Neural cell (in vitro differentiated cells): Measurements from ENCODE around the gene DOK7. TPM values are rescaled to one million over a fixed set of nuclear protein-coding genes. Genes with fewer than 3 reads are reported as not detected.

Experiments used
- H2AFZ ChIP-seq: fragments of 200-600, 300-800 bp; sonication (generic), shearing (Covaris generic); 2 replicates; pipeline ENCODE4 v1.6.0; 2014; ENCODE audit warnings: low read depth, mild to moderate bottlenecking, antibody characterized with exemption, low read length, moderate library complexity
- H3F3A ChIP-seq: fragments of 200-600 bp; shearing (Covaris generic); 2 replicates; pipeline ENCODE4 v1.6.1; 2016; ENCODE audit warnings: mild to moderate bottlenecking, moderate library complexity, mixed read lengths, antibody characterized with exemption, low read length; ENCODE audit not compliant: insufficient read depth, poor library complexity, severe bottlenecking
- H3K27ac ChIP-seq: fragments of 200-600, 300-800 bp; sonication (generic), shearing (Covaris generic); 2 replicates; pipeline ENCODE4 v1.5.1; 2014; ENCODE audit warnings: mild to moderate bottlenecking, low read length, moderate library complexity
- H3K27me3 ChIP-seq: fragments of 300-800, 200-600 bp; sonication (generic), shearing (Covaris generic); 2 replicates; pipeline ENCODE4 v1.6.0; 2014; ENCODE audit warnings: mild to moderate bottlenecking, low read depth, low read length, moderate library complexity; ENCODE audit not compliant: insufficient read depth
- H3K36me3 ChIP-seq: fragments of 300-800, 200-600 bp; sonication (generic), shearing (Covaris generic); 2 replicates; pipeline ENCODE4 v1.5.1; 2014; ENCODE audit warnings: mild to moderate bottlenecking, antibody characterized with exemption, low read length, moderate library complexity; ENCODE audit not compliant: insufficient read depth
- H3K4me2 ChIP-seq: fragments of 300-800, 200-600 bp; sonication (generic), shearing (Covaris generic); 2 replicates; pipeline ENCODE4 v1.6.0; 2014; ENCODE audit warnings: mild to moderate bottlenecking, low read length
- H3K4me3 ChIP-seq: fragments of 300-800, 200-600 bp; sonication (generic), shearing (Covaris generic); 2 replicates; pipeline ENCODE4 v1.5.1; 2014; ENCODE audit warnings: mild to moderate bottlenecking, low read length, moderate library complexity
- H3K79me2 ChIP-seq: fragments of 200-600 bp; shearing (Covaris generic); replicated peaks from 2 replicates; pipeline ENCODE4 v1.6.0; 2014; ENCODE audit warnings: mild to moderate bottlenecking, low read length, moderate library complexity; ENCODE audit not compliant: insufficient read depth
- H3K9ac ChIP-seq: fragments of 300-800, 200-600 bp; sonication (generic), shearing (Covaris generic); 2 replicates; pipeline ENCODE4 v1.6.1; 2016; ENCODE audit warnings: mild to moderate bottlenecking, low read length, mixed read lengths
- H3K9me2 ChIP-seq: fragments of 200-600 bp; shearing (Covaris generic); 2 replicates; pipeline ENCODE4 v1.6.1; 2016; ENCODE audit warnings: mild to moderate bottlenecking, low read length, mixed read lengths; ENCODE audit not compliant: insufficient read depth
- H3K9me3 ChIP-seq: fragments of 200-600, 300-800 bp; sonication (generic), shearing (Covaris generic); 2 replicates; pipeline ENCODE4 v1.6.1; 2016; ENCODE audit warnings: mild to moderate bottlenecking, mixed run types, low read length, moderate library complexity, mixed read lengths
- H4K20me1 ChIP-seq: fragments of 200-600 bp; shearing (Covaris generic); 2 replicates; pipeline ENCODE4 v1.6.1; 2016; ENCODE audit warnings: mild to moderate bottlenecking, mixed run types; ENCODE audit not compliant: insufficient read depth
- EP300 ChIP-seq: fragments of 450-650 bp; conservative IDR thresholded peaks from 2 replicates; pipeline ENCODE4 v1.6.1; 2014; ENCODE audit warnings: antibody characterized with exemption, mild to moderate bottlenecking, moderate library complexity; ENCODE audit not compliant: poor library complexity, severe bottlenecking
- EZH2 ChIP-seq: fragments of 200-600, 300-800 bp; shearing (Covaris generic), sonication (generic); IDR thresholded peaks from 2 replicates; pipeline ENCODE4 v1.6.1; 2014; ENCODE audit warnings: antibody characterized with exemption, low read length, borderline replicate concordance, mild to moderate bottlenecking; ENCODE audit not compliant: insufficient read depth, poor library complexity, severe bottlenecking
- MXI1 ChIP-seq: fragments of 450-650 bp; conservative IDR thresholded peaks from 2 replicates; pipeline ENCODE4 v1.6.1; 2014; ENCODE audit warnings: antibody characterized with exemption, mild to moderate bottlenecking; ENCODE audit not compliant: poor library complexity, severe bottlenecking
- POLR2AphosphoS5 ChIP-seq: IDR thresholded peaks from 2 replicates; pipeline ENCODE4 v1.6.1; 2012
- RAD21 ChIP-seq: fragments of 450-650 bp; conservative IDR thresholded peaks from 2 replicates; pipeline ENCODE4 v1.6.1; 2014; ENCODE audit warnings: antibody characterized with exemption, mild to moderate bottlenecking, moderate library complexity
- SMC3 ChIP-seq: fragments of 450-650 bp; conservative IDR thresholded peaks from 2 replicates; pipeline ENCODE4 v1.6.1; 2014; ENCODE audit warnings: antibody characterized with exemption, mild to moderate bottlenecking, moderate library complexity; ENCODE audit not compliant: poor library complexity
- TAF1 ChIP-seq: IDR thresholded peaks from 2 replicates; pipeline ENCODE4 v1.6.1; 2012; ENCODE audit warnings: low read depth
- polyA plus RNA-seq: library from polyadenylated mRNA; depleted of rRNA; stranded (reverse); fragments of >200 nt; gene quantifications from 2 replicates; pipeline ENCODE4 v1.2.3, GENCODE V29; 2014
- TF ChIP-seq, protein P1 (sequence below): IDR thresholded peaks from 2 replicates; pipeline ENCODE4 v1.6.1; 2012; ENCODE audit warnings: borderline replicate concordance
- TF ChIP-seq, protein P2 (sequence below): fragments of 450-650 bp; IDR thresholded peaks from 2 replicates; pipeline ENCODE4 v1.5.1; 2014; ENCODE audit warnings: antibody characterized with exemption, mild to moderate bottlenecking, moderate library complexity; ENCODE audit not compliant: poor library complexity, severe bottlenecking

Gene DOK7
- polyA plus RNA-seq, 1 donor from 2014 or later, result 0.66 TPM

DNA sequence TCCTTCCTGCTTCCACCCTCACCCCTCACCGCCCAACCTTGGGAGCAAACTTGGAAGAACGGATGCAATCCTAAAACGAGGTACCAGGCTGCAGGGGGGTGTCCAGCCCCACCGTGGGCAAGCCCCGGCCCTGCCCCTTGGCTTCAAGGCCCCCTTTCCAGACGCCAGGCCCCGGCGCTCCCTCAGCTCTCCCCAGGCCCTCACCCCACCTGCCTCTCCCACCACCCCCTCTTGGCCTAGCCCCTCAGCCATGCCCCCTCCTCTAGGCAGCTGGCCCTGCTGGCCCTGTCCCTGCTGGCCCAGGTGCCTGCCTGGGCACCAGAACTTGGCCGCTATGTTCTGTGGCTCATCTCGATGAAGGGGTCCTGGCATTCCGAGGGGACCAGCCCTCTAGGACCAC is 35.3 kb downstream of the DOK7 start:
- no peak overlapping the region for H3K27ac ChIP-seq
- TF ChIP-seq EP300 (no peak), TAF1 (no peak), EZH2 (no peak)
- TF ChIP-seq, protein P1, sequence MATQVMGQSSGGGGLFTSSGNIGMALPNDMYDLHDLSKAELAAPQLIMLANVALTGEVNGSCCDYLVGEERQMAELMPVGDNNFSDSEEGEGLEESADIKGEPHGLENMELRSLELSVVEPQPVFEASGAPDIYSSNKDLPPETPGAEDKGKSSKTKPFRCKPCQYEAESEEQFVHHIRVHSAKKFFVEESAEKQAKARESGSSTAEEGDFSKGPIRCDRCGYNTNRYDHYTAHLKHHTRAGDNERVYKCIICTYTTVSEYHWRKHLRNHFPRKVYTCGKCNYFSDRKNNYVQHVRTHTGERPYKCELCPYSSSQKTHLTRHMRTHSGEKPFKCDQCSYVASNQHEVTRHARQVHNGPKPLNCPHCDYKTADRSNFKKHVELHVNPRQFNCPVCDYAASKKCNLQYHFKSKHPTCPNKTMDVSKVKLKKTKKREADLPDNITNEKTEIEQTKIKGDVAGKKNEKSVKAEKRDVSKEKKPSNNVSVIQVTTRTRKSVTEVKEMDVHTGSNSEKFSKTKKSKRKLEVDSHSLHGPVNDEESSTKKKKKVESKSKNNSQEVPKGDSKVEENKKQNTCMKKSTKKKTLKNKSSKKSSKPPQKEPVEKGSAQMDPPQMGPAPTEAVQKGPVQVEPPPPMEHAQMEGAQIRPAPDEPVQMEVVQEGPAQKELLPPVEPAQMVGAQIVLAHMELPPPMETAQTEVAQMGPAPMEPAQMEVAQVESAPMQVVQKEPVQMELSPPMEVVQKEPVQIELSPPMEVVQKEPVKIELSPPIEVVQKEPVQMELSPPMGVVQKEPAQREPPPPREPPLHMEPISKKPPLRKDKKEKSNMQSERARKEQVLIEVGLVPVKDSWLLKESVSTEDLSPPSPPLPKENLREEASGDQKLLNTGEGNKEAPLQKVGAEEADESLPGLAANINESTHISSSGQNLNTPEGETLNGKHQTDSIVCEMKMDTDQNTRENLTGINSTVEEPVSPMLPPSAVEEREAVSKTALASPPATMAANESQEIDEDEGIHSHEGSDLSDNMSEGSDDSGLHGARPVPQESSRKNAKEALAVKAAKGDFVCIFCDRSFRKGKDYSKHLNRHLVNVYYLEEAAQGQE, result no peak
- TF ChIP-seq, protein P2, sequence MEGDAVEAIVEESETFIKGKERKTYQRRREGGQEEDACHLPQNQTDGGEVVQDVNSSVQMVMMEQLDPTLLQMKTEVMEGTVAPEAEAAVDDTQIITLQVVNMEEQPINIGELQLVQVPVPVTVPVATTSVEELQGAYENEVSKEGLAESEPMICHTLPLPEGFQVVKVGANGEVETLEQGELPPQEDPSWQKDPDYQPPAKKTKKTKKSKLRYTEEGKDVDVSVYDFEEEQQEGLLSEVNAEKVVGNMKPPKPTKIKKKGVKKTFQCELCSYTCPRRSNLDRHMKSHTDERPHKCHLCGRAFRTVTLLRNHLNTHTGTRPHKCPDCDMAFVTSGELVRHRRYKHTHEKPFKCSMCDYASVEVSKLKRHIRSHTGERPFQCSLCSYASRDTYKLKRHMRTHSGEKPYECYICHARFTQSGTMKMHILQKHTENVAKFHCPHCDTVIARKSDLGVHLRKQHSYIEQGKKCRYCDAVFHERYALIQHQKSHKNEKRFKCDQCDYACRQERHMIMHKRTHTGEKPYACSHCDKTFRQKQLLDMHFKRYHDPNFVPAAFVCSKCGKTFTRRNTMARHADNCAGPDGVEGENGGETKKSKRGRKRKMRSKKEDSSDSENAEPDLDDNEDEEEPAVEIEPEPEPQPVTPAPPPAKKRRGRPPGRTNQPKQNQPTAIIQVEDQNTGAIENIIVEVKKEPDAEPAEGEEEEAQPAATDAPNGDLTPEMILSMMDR, result no peak
- no peaks in the 10 kb centered on the region for H3K27me3 ChIP-seq
- no peaks in the 10 kb centered on the region for H3K9me3 ChIP-seq
- H3F3A ChIP-seq, result no peaks in the 10 kb centered on the region
- H4K20me1 ChIP-seq, result no peaks in the 10 kb centered on the region
- H3K9me2 ChIP-seq, result no peaks in the 10 kb centered on the region
- no peak overlapping the region for H3K4me2 ChIP-seq
- no peaks in the 10 kb centered on the region for H3K36me3 ChIP-seq
- H2AFZ ChIP-seq, result no peak overlapping the region
- H3K79me2 ChIP-seq, result no peaks in the 10 kb centered on the region
- H3K9ac ChIP-seq, result no peak overlapping the region
- H3K4me3 ChIP-seq, result no peak overlapping the region

DNA sequence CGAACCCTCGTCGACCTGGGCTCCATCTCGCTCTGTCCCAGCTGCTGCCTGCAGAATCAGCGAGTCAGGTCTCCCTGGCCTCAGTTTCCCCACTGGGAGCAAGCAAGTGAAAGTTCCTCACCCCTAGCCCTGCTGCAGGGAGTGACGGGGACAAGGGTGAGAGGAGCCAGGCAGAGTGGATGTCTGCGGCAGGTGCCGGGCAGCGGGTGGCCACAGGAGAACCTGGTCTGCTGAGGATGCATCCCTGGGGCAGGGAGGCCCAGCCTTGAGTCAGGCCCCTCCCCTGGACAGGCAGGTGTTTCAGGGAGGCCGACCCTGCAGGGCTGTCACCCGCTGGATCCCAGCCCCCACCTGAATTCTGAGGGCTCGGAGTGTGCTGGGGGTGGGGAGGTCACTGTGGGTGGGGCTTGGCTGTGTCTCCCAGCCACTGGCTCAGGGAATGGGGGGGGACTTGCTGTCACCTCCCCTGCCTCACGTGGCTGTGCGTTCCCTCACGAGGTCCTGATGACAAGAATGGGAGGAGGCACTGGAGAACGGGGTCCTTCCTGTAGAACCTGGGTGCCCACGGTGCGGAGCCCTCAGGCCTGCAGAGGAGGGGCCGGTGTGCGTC is 35.9 kb downstream of the DOK7 start:
- Histone ChIP-seq H3K27ac (no peak overlapping the region), H4K20me1 (no peaks in the 10 kb centered on the region), H3K9me3 (no peaks in the 10 kb centered on the region), H3K9me2 (no peaks in the 10 kb centered on the region), H3K4me2 (no peak overlapping the region), H3K9ac (no peak overlapping the region), H3K36me3 (no peaks in the 10 kb centered on the region), H3K27me3 (no peaks in the 10 kb centered on the region), H3F3A (no peaks in the 10 kb centered on the region), H2AFZ (no peak overlapping the region), H3K79me2 (no peaks in the 10 kb centered on the region), H3K4me3 (no peak overlapping the region)
- TF ChIP-seq, protein P2, result no peak
- TF ChIP-seq POLR2AphosphoS5 (no peak), SMC3 (no peak), MXI1 (no peak), EZH2 (no peak), TAF1 (no peak), EP300 (no peak), RAD21 (no peak)
- TF ChIP-seq, protein P1, result no peak
